ENCODE results near the gene DPP10. TPM values are rescaled to one million over a fixed set of nuclear protein-coding genes. Genes with fewer than 3 reads are reported as not detected.
A peak's percentile ranks its signal among the peaks of the same experiment; 100 is the strongest.

Gene DPP10
- not detected for total RNA-seq (2021; ENCODE audit: unreplicated experiment)
- polyA plus RNA-seq (2012; ENCODE audit: insufficient read length), result not detected
- Bru-seq, nascent RNA, result percentile 1 among the genes with signal in this experiment
- BruChase-seq, experiment 1, labeled RNA remaining after a 2-hour chase, result percentile 2 among the genes with signal in this experiment
- BruChase-seq, experiment 2, labeled RNA remaining after a 6-hour chase, result percentile 1 among the genes with signal in this experiment
- long read RNA-seq, result 0 reads

- ATAC-seq, result no peak
- Histone ChIP-seq H3K36me3 (ENCODE audit: control insufficient read depth, insufficient read depth, low read length) (no peaks in the 10 kb centered on the region), H3K27me3 (ENCODE audit: control insufficient read depth, insufficient read depth, low read length) (no peaks in the 10 kb centered on the region), H3K4me3 (ENCODE audit: low read depth in 2 of 2, low read length in 2 of 2) (no peak within 1 kb of the TSS), H3K4me1 (ENCODE audit: control insufficient read depth, insufficient read depth, low read length) (no peaks in the 10 kb centered on the region), H3K9me3 (ENCODE audit: control insufficient read depth, insufficient read depth, low read depth, low read length) (no peaks in the 10 kb centered on the region), H3K27ac (ENCODE audit: low read length) (no peak within 1 kb of the TSS)
- DNase-seq (ENCODE audit: low read depth, low spot score), result no peak
- ChIA-PET POLR2A (no interaction called here), CTCF (no interaction called here)
- no TSS peak for BruUV-seq (replicated peaks)
- intact Hi-C loops (cut with micrococcal nuclease; ENCODE audit: unreplicated experiment) (no loop called here), in situ Hi-C loops (cut with HindIII; ENCODE audit: low pct_unique_long_range_greater_than_20kb, low sequenced_read_pairs) (no loop called here)
- TF ChIP-seq REST (IDR thresholded peaks at IDR 0.05; ENCODE audit: insufficient read depth in 1 of 2, low read depth in 2 of 2, low read length in 1 of 2) (peak; percentile 88 to 90), CTCF (IDR thresholded peaks at IDR 0.05) (no peak)
Observed at GRCh38 chr2:114442510-114442909, at the start of gene DPP10. Gene DPP10, plus strand, starts transcription at chr2:114442641.

GRCh38 chr2:114400890-114401289, 41.6 kb upstream of the DPP10 start:
- intact Hi-C loops (cut with micrococcal nuclease; ENCODE audit: unreplicated experiment), result no loop called here
- DNase-seq (ENCODE audit: low read depth, low spot score) (no peak), ATAC-seq (no peak)
- no peak overlapping the region for H3K27ac ChIP-seq (ENCODE audit: low read length)
- no peaks in the 10 kb centered on the region for H3K4me1 ChIP-seq (ENCODE audit: control insufficient read depth, insufficient read depth, low read length)
- no TSS peak for BruUV-seq (replicated peaks)
- ChIA-PET POLR2A (no interaction called here), CTCF (no interaction called here)
- TF ChIP-seq CTCF (IDR thresholded peaks at IDR 0.05) (no peak), REST (IDR thresholded peaks at IDR 0.05; ENCODE audit: insufficient read depth in 1 of 2, low read depth in 2 of 2, low read length in 1 of 2) (no peak), TCF7L2 (IDR thresholded peaks at IDR 0.05; ENCODE audit: low read depth, low read length) (no peak), POLR2AphosphoS5 (IDR thresholded peaks at IDR 0.05; ENCODE audit: low read depth, low read length) (no peak), SIN3A (IDR thresholded peaks at IDR 0.05; ENCODE audit: borderline replicate concordance, insufficient read depth, low read depth, low read length) (no peak)
- in situ Hi-C loops (cut with HindIII; ENCODE audit: low pct_unique_long_range_greater_than_20kb, low sequenced_read_pairs), result no loop called here
- H3K9me3 ChIP-seq (ENCODE audit: control insufficient read depth, insufficient read depth, low read depth, low read length), result no peaks in the 10 kb centered on the region
- H3K27me3 ChIP-seq (ENCODE audit: control insufficient read depth, insufficient read depth, low read length), result no peaks in the 10 kb centered on the region
- no peak overlapping the region for H3K4me3 ChIP-seq (ENCODE audit: low read depth in 2 of 2, low read length in 2 of 2)
- no peaks in the 10 kb centered on the region for H3K36me3 ChIP-seq (ENCODE audit: control insufficient read depth, insufficient read depth, low read length)
